SK-N-MC (cell line): Measurements from ENCODE around the gene FANCC.

Source experiments
- EZH2 ChIP-seq: fragments of 200-600 bp; sonication (generic); IDR thresholded peaks from one replicate; pipeline ENCODE4 v1.6.1; 2017; ENCODE audit warnings: antibody characterized with exemption
- FOXP2 ChIP-seq: optimal IDR thresholded peaks from 2 replicates; pipeline ENCODE3; 2011; ENCODE audit warnings: mild to moderate bottlenecking, moderate library complexity; ENCODE audit not compliant: insufficient read depth; ENCODE audit errors: extremely low read length, control extremely low read depth
- POLR2AphosphoS5 ChIP-seq: IDR thresholded peaks from 2 replicates; pipeline ENCODE4 v1.6.1; 2012; ENCODE audit warnings: mild to moderate bottlenecking, low read depth, low read length, borderline replicate concordance

DNA sequence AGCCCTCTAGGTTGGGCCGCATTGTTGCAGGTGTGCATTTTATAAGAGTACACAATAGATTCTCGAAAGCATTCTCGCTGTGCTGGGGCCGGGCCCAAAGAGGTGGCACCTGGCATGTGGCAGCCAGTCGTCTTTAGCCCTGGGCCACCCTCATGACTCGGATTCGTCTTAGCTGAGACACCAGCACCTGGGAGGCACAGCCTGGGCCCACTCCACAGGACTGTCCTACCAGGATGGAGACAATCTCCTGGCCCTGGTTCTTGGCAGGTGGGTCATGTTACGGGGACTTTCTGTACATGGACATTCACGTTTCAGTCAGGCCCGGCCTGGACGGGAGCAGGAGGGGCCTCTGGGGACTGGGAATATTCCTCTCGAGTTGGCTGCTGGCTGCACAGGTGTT is 212.5 kb downstream of the FANCC start:
- no peak for TF ChIP-seq POLR2AphosphoS5
- TF ChIP-seq EZH2, result no peak
- TF ChIP-seq FOXP2, result no peak
